AG04450 (cell line): ENCODE data around the gene ATOSB. TPM values are rescaled to one million over a fixed set of nuclear protein-coding genes. Genes with fewer than 3 reads are reported as not detected.
A peak's percentile ranks its signal among the peaks of the same experiment; 100 is the strongest.

Experiments used
- CTCF ChIA-PET: fragments of 300-600, 350-600 bp; formaldehyde crosslinking; extraction: SDS; loops from one replicate; lab custom pipeline; 2022; ENCODE audit warnings: antibody characterized with exemption, inconsistent platforms; lab: Charles Lee
- POLR2A ChIA-PET: fragments of 350-600 bp; formaldehyde crosslinking; extraction: SDS; loops from one replicate; lab custom pipeline; 2021; ENCODE audit warnings: antibody characterized with exemption, inconsistent platforms; lab: Yijun Ruan, JAX
- DNase-seq: peaks from one replicate; pipeline ENCODE4 v3.0.0-alpha.2; 2011; ENCODE audit warnings: low read depth, low spot score
- H3K27ac ChIP-seq: one replicate; pipeline ENCODE4 v1.5.1; 2012; ENCODE audit warnings: low read depth, low read length, control low read depth
- H3K27me3 ChIP-seq: one replicate; pipeline ENCODE4 v1.6.0; 2012; ENCODE audit warnings: low read length; ENCODE audit not compliant: control insufficient read depth, insufficient read depth
- H3K4me3 ChIP-seq: 2 replicates; pipeline ENCODE4 v1.5.1; 2011; ENCODE audit warnings: mild to moderate bottlenecking, low read depth, low read length, control low read depth
- H3K9me3 ChIP-seq: 2 replicates; pipeline ENCODE4 v1.5.1; 2012; ENCODE audit warnings: low read length; ENCODE audit not compliant: control insufficient read depth, insufficient read depth
- CTCF ChIP-seq: IDR thresholded peaks from 2 replicates; pipeline ENCODE4 v1.5.1; 2011; ENCODE audit warnings: low read depth, low read length, control low read depth, inconsistent platforms
- polyA plus RNA-seq: library from polyadenylated mRNA; depleted of rRNA; stranded (reverse); fragments of >200 nt; gene quantifications from 2 replicates; pipeline ENCODE4 v1.2.3, GENCODE V29; 2011

ATOSB gene
- polyA plus RNA-seq, 1 experiment, result 20.4 TPM

GRCh38 chr9:35069020-35069419 is 46.6 kb downstream of the ATOSB start:
- no peak for TF ChIP-seq CTCF
- CTCF ChIA-PET, result interaction anchor here (0.7 to 1.5 kb wide), 4 partner anchors 18 to 412 kb away, joined by 3 to 5 read pairs (median 4); no protein-coding TSS in a partner anchor
- H3K27me3 ChIP-seq, result no peaks in the 10 kb centered on the region
- POLR2A ChIA-PET, result interaction anchor here (0.6 to 0.7 kb wide), 3 partner anchors 35 to 423 kb away, joined by 3 to 9 read pairs (median 3); no protein-coding TSS in a partner anchor
- no peak for DNase-seq
- H3K27ac ChIP-seq, result no peak overlapping the region
- H3K4me3 ChIP-seq, result peak overlapping the region; percentile 13; the same call in 1 of the 2 replicates
- H3K9me3 ChIP-seq, result no peaks in the 10 kb centered on the region

GRCh38 chr9:35067056-35067455 is 48.6 kb downstream of the ATOSB start:
- DNase-seq, result no peak
- H3K4me3 ChIP-seq, result no peak overlapping the region
- CTCF ChIA-PET, result interaction anchor here (2.2 to 5.0 kb wide), 2 partner anchors 16 to 82 kb away, joined by 8 to 21 read pairs; no protein-coding TSS in a partner anchor
- no peaks in the 10 kb centered on the region for H3K27me3 ChIP-seq
- H3K27ac ChIP-seq, result no peak overlapping the region
- POLR2A ChIA-PET, result no interaction called here
- no peak for TF ChIP-seq CTCF
- H3K9me3 ChIP-seq, result no peaks in the 10 kb centered on the region

GRCh38 chr9:35060548-35061207 is 55.0 kb downstream of the ATOSB start:
- H3K9me3 ChIP-seq, result no peaks in the 10 kb centered on the region
- H3K4me3 ChIP-seq, result no peak overlapping the region
- ChIA-PET POLR2A (interaction anchor here (1.2 kb wide), 1 partner anchor 11 kb away, joined by 3 read pairs; no protein-coding TSS in a partner anchor), CTCF (interaction anchor here (0.6 kb wide), 1 partner anchor 9 kb away, joined by 6 read pairs; no protein-coding TSS in a partner anchor)
- TF ChIP-seq CTCF, result no peak
- H3K27ac ChIP-seq, result no peak overlapping the region
- no peak for DNase-seq
- H3K27me3 ChIP-seq, result no peaks in the 10 kb centered on the region

GRCh38 chr9:35059438-35059837 is 56.2 kb downstream of the ATOSB start:
- no peaks in the 10 kb centered on the region for H3K27me3 ChIP-seq
- no peak overlapping the region for H3K4me3 ChIP-seq
- H3K9me3 ChIP-seq, result no peaks in the 10 kb centered on the region
- no peak for TF ChIP-seq CTCF
- H3K27ac ChIP-seq, result no peak overlapping the region
- DNase-seq, result no peak
- POLR2A ChIA-PET, result no interaction called here
- CTCF ChIA-PET, result interaction anchor here (0.6 kb wide), 1 partner anchor 8 kb away, joined by 4 read pairs; no protein-coding TSS in a partner anchor

- no peaks in the 10 kb centered on the region for H3K27me3 ChIP-seq
These were observed 58.4 kb downstream of the ATOSB start for GRCh38 chr9:35057271-35057620.

More at GRCh38 chr9:35057271-35057620, 58.4 kb downstream of the ATOSB start:
- no peak for DNase-seq
- ChIA-PET POLR2A (interaction anchor here (1.4 kb wide), 1 partner anchor 15 kb away, joined by 3 read pairs; the partner anchor contains the start of gene VCP), CTCF (no interaction called here)
- no peak for TF ChIP-seq CTCF
- H3K9me3 ChIP-seq, result no peaks in the 10 kb centered on the region
- H3K4me3 ChIP-seq, result no peak overlapping the region
- no peak overlapping the region for H3K27ac ChIP-seq
